ENCODE results near the gene OR9G4.

DNA sequence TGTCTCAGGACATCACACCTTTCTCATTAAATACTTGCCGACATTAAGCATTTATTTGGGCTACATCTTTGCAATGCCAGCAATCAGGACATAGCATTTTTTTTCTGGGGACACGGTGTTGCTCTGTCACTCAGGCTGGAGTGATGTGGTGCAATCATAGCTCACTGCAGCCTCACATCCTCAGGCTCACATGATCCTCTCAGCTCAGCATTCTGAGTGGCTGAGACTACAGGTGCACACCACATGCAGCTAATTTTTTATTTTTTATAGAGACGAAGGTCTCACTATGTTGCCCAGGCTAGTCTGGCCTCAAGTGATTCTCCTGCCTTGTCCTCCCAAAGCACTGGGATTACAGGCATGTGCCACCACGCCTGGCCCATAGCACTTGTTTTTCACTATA, 28.0 kb downstream of the OR9G4 start:
- TF ChIP-seq CTCF (conservative IDR thresholded peaks at IDR 0.05 in 1 of 2, IDR thresholded peaks at IDR 0.05 in 1 of 2; ENCODE audit: extremely low read depth in 1 of 2, insufficient read depth in 1 of 2, low read depth in 1 of 2, low read length in 2 of 2) (no peak), EZH2 (IDR thresholded peaks at IDR 0.05; ENCODE audit: borderline replicate concordance, low read length) (no peak)

Data from mammary epithelial cell (primary cell).